ENCODE data around the gene ZNRF4.

Gene ZNRF4

GRCh38 chr19:5456841-5457200 lies 1.6 kb downstream of the ZNRF4 start:
- ChIA-PET CTCF (no interaction called here), POLR2A (no interaction called here)
- TF ChIP-seq FOXM1 (IDR thresholded peaks at IDR 0.05; ENCODE audit: borderline replicate concordance) (no peak), ELF4 (IDR thresholded peaks at IDR 0.05) (no peak), BHLHE40 (IDR thresholded peaks at IDR 0.05; ENCODE audit: borderline replicate concordance) (no peak), HDGF (IDR thresholded peaks at IDR 0.05; ENCODE audit: borderline replicate concordance) (no peak), FOXA1 (IDR thresholded peaks at IDR 0.05) (no peak)
- DNase-seq (ENCODE audit: extremely low spot score): no peak

- 0 out of 2 replicates have a peak, but pooled peaks have one; percentile 25 for TF ChIP-seq ZNF384 (IDR thresholded peaks at IDR 0.05)
- no peak for TF ChIP-seq FOXK2 (IDR thresholded peaks at IDR 0.05)
- no peak for TF ChIP-seq L3MBTL2 (conservative IDR thresholded peaks at IDR 0.05)
- TF ChIP-seq ELF4 (IDR thresholded peaks at IDR 0.05): no peak
- TF ChIP-seq PKNOX1 (IDR thresholded peaks at IDR 0.05): no peak
- no peak for TF ChIP-seq FOXM1 (IDR thresholded peaks at IDR 0.05; ENCODE audit: borderline replicate concordance)
- ChIA-PET CTCF (no interaction called here), POLR2A (interaction anchor here (0.9 kb wide), 1 partner anchor 21 kb away, joined by 3 read pairs; no protein-coding TSS in a partner anchor)
- no peak for DNase-seq (ENCODE audit: extremely low spot score)
Measured at GRCh38 chr19:5457709-5458108, 2.5 kb downstream of the ZNRF4 start.

- DNase-seq (ENCODE audit: extremely low spot score): no peak
- ChIA-PET POLR2A (no interaction called here), CTCF (no interaction called here)
- TF ChIP-seq FOXK2 (IDR thresholded peaks at IDR 0.05) (no peak), TARDBP (IDR thresholded peaks at IDR 0.05) (no peak), L3MBTL2 (conservative IDR thresholded peaks at IDR 0.05) (no peak), CTBP1 (IDR thresholded peaks at IDR 0.05; ENCODE audit: borderline replicate concordance) (no peak), FOXA1 (IDR thresholded peaks at IDR 0.05) (no peak), SUZ12 (IDR thresholded peaks at IDR 0.05) (no peak), HDGF (IDR thresholded peaks at IDR 0.05; ENCODE audit: borderline replicate concordance) (no peak), ARNT (IDR thresholded peaks at IDR 0.05) (no peak), ELF4 (IDR thresholded peaks at IDR 0.05) (no peak), BHLHE40 (IDR thresholded peaks at IDR 0.05; ENCODE audit: borderline replicate concordance) (no peak), ZNF384 (IDR thresholded peaks at IDR 0.05) (no peak), PKNOX1 (IDR thresholded peaks at IDR 0.05) (no peak), NFRKB (IDR thresholded peaks at IDR 0.05) (no peak), SP1 (IDR thresholded peaks at IDR 0.05) (no peak), FOXM1 (IDR thresholded peaks at IDR 0.05; ENCODE audit: borderline replicate concordance) (no peak)
Measured at GRCh38 chr19:5458420-5458819, 3.2 kb downstream of the ZNRF4 start.

- ChIA-PET CTCF (interaction anchor here (0.6 kb wide), 1 partner anchor 28 kb away, joined by 7 read pairs; no protein-coding TSS in a partner anchor), POLR2A (no interaction called here)
- no peak for DNase-seq (ENCODE audit: extremely low spot score)
- TF ChIP-seq FOXK2 (IDR thresholded peaks at IDR 0.05) (no peak), NFRKB (IDR thresholded peaks at IDR 0.05) (no peak), HDGF (IDR thresholded peaks at IDR 0.05; ENCODE audit: borderline replicate concordance) (no peak), TARDBP (IDR thresholded peaks at IDR 0.05) (no peak), BHLHE40 (IDR thresholded peaks at IDR 0.05; ENCODE audit: borderline replicate concordance) (no peak), ELF4 (IDR thresholded peaks at IDR 0.05) (no peak), SP1 (IDR thresholded peaks at IDR 0.05) (no peak), ARNT (IDR thresholded peaks at IDR 0.05) (no peak), L3MBTL2 (conservative IDR thresholded peaks at IDR 0.05) (no peak), CTBP1 (IDR thresholded peaks at IDR 0.05; ENCODE audit: borderline replicate concordance) (no peak), SUZ12 (IDR thresholded peaks at IDR 0.05) (no peak), ZNF384 (IDR thresholded peaks at IDR 0.05) (no peak)
Measured at GRCh38 chr19:5459360-5459759, 4.1 kb downstream of the ZNRF4 start.

- CTCF ChIA-PET: no interaction called here
- POLR2A ChIA-PET: no interaction called here
- no peak for DNase-seq (ENCODE audit: extremely low spot score)
- TF ChIP-seq ELF4 (IDR thresholded peaks at IDR 0.05) (no peak), TARDBP (IDR thresholded peaks at IDR 0.05) (no peak), SP1 (IDR thresholded peaks at IDR 0.05) (no peak), CTBP1 (IDR thresholded peaks at IDR 0.05; ENCODE audit: borderline replicate concordance) (no peak), HDGF (IDR thresholded peaks at IDR 0.05; ENCODE audit: borderline replicate concordance) (no peak), L3MBTL2 (conservative IDR thresholded peaks at IDR 0.05) (peak; percentile 41; the same call in 1 of the 2 replicates), FOXM1 (IDR thresholded peaks at IDR 0.05; ENCODE audit: borderline replicate concordance) (no peak), PKNOX1 (IDR thresholded peaks at IDR 0.05) (no peak), SUZ12 (IDR thresholded peaks at IDR 0.05) (no peak)
Measured at GRCh38 chr19:5460748-5461147, 5.5 kb downstream of the ZNRF4 start.

GRCh38 chr19:5463959-5464358 lies 8.7 kb downstream of the ZNRF4 start:
- POLR2A ChIA-PET: no interaction called here
- TF ChIP-seq FOXM1 (IDR thresholded peaks at IDR 0.05; ENCODE audit: borderline replicate concordance) (no peak), ELF4 (IDR thresholded peaks at IDR 0.05) (no peak), BHLHE40 (IDR thresholded peaks at IDR 0.05; ENCODE audit: borderline replicate concordance) (no peak), PKNOX1 (IDR thresholded peaks at IDR 0.05) (no peak), SUZ12 (IDR thresholded peaks at IDR 0.05) (no peak), NFRKB (IDR thresholded peaks at IDR 0.05) (no peak), LEF1 (IDR thresholded peaks at IDR 0.05; ENCODE audit: borderline replicate concordance) (no peak)
- CTCF ChIA-PET: no interaction called here
- DNase-seq (ENCODE audit: extremely low spot score): no peak

All from HEK293T (cell line).